HepG2 (cell line): ENCODE measurements around the gene TFAP2E. TPM values are rescaled to one million over a fixed set of nuclear protein-coding genes. Genes with fewer than 3 reads are reported as not detected.

Experiments used
- BHLHE40 ChIP-seq: IDR thresholded peaks from 2 replicates; pipeline ENCODE4 v1.6.1; 2011; ENCODE audit warnings: low read length, improper control_type of control experiment
- GFI1 ChIP-seq: sonication (generic); formaldehyde crosslinking; IDR thresholded peaks from 2 replicates; pipeline ENCODE4 v1.5.0; 2020; ENCODE audit warnings: missing genetic modification reagents, mild to moderate bottlenecking, borderline replicate concordance
- GPN1 ChIP-seq: sonication (generic); formaldehyde crosslinking; IDR thresholded peaks from 2 replicates; pipeline ENCODE4 v1.5.1; 2020; ENCODE audit warnings: missing genetic modification reagents, borderline replicate concordance
- HNF4A ChIP-seq: sonication (generic); formaldehyde crosslinking; IDR thresholded peaks from 2 replicates; pipeline ENCODE4 v1.4.0; 2020; ENCODE audit warnings: missing genetic modification reagents
- IRF2 ChIP-seq: IDR thresholded peaks from 2 replicates; pipeline ENCODE4 v1.6.1; 2018; ENCODE audit warnings: missing genetic modification reagents, missing compliant biosample characterization
- NFRKB ChIP-seq: fragments of 450-650 bp; IDR thresholded peaks from 2 replicates; pipeline ENCODE4 v1.6.1; 2017
- PCBP2 ChIP-seq: fragments of 200-400 bp; formaldehyde crosslinking; optimal IDR thresholded peaks from 2 replicates; pipeline ENCODE3; 2018; ENCODE audit warnings: low read length, low read depth; ENCODE audit not compliant: poor library complexity, severe bottlenecking
- SMC3 ChIP-seq: IDR thresholded peaks from 2 replicates; pipeline ENCODE4 v1.6.1; 2011; ENCODE audit warnings: low read length, improper control_type of control experiment
- SRF ChIP-seq: IDR thresholded peaks from 2 replicates; pipeline ENCODE4 v1.6.1; 2011; ENCODE audit warnings: mild to moderate bottlenecking, low read depth, low read length, moderate library complexity
- TP53 ChIP-seq: sonication (generic); formaldehyde crosslinking; conservative IDR thresholded peaks from 2 replicates; pipeline ENCODE4 v1.4.0; 2020; ENCODE audit warnings: missing genetic modification reagents
- ZNF10 ChIP-seq: sonication (generic); formaldehyde crosslinking; IDR thresholded peaks from 2 replicates; pipeline ENCODE4 v1.4.0; 2020; ENCODE audit warnings: mild to moderate bottlenecking, low read depth, missing genetic modification reagents, borderline replicate concordance
- ZNF564 ChIP-seq: sonication (generic); formaldehyde crosslinking; IDR thresholded peaks from 2 replicates; pipeline ENCODE4 v1.8.1; 2023; ENCODE audit warnings: mild to moderate bottlenecking, missing genetic modification reagents
- ZNF605 ChIP-seq: sonication (generic); formaldehyde crosslinking; IDR thresholded peaks from 2 replicates; pipeline ENCODE4 v1.8.0; 2022; ENCODE audit warnings: mild to moderate bottlenecking, missing genetic modification reagents
- ZNF615 ChIP-seq: sonication (generic); formaldehyde crosslinking; IDR thresholded peaks from 2 replicates; pipeline ENCODE4 v1.5.0; 2020; ENCODE audit warnings: mild to moderate bottlenecking, missing genetic modification reagents, borderline replicate concordance
- polyA plus RNA-seq, 8 experiments: library from polyadenylated mRNA; depleted of rRNA in 3 of 8; stranded (reverse) in 7 of 8; unstranded in 1 of 8; fragments of >200 nt; fragmentation: Illumina TruSeq in 4 of 8; extraction: Trizol in 4 of 8; gene quantifications; 2 replicates each; pipeline versions ENCODE4 v1.2.1 to v1.2.3, GENCODE V29; 2011 to 2016; ENCODE audit warnings: low read depth in 4 of 8, missing spikeins in 1 of 8, mixed read lengths in 1 of 8; ENCODE audit not compliant: insufficient read depth in 1 of 8
- total RNA-seq, 5 experiments: library from RNA; depleted of rRNA; stranded (reverse); fragments of >200 nt; fragmentation: Illumina TruSeq; extraction: Trizol; gene quantifications; 2 replicates each; pipeline ENCODE4 v1.2.3, GENCODE V29; 2016; ENCODE audit warnings: low read depth in 1 of 5
- TF ChIP-seq, protein P1 (sequence below): sonication (generic); formaldehyde crosslinking; IDR thresholded peaks from 2 replicates; pipeline ENCODE4 v1.4.0; 2020; ENCODE audit warnings: mild to moderate bottlenecking, missing genetic modification reagents
- TF ChIP-seq, protein P2 (sequence below): sonication (generic); formaldehyde crosslinking; conservative IDR thresholded peaks from 2 replicates; pipeline ENCODE4 v1.8.0; 2022; ENCODE audit warnings: mild to moderate bottlenecking, moderate library complexity, missing genetic modification reagents
- TF ChIP-seq, protein P3 (sequence below): sonication (generic); formaldehyde crosslinking; IDR thresholded peaks from 2 replicates; pipeline ENCODE4 v1.8.0; 2022; ENCODE audit warnings: mild to moderate bottlenecking, missing genetic modification reagents, borderline replicate concordance
- TF ChIP-seq, protein P4 (sequence below): sonication (generic); formaldehyde crosslinking; IDR thresholded peaks from 2 replicates; pipeline ENCODE4 v1.5.0; 2020; ENCODE audit warnings: mild to moderate bottlenecking, missing genetic modification reagents, borderline replicate concordance
- TF ChIP-seq, protein P5 (sequence below): sonication (generic); formaldehyde crosslinking; IDR thresholded peaks from 2 replicates; pipeline ENCODE4 v1.5.0; 2020; ENCODE audit warnings: missing genetic modification reagents, mild to moderate bottlenecking, borderline replicate concordance

The TFAP2E gene
- total and polyA plus RNA-seq, 2 of the 13 experiments (the other 11 are each of a cell fraction or from before 2014, with no cell fraction given) = 0.31 to 0.41 TPM

DNA sequence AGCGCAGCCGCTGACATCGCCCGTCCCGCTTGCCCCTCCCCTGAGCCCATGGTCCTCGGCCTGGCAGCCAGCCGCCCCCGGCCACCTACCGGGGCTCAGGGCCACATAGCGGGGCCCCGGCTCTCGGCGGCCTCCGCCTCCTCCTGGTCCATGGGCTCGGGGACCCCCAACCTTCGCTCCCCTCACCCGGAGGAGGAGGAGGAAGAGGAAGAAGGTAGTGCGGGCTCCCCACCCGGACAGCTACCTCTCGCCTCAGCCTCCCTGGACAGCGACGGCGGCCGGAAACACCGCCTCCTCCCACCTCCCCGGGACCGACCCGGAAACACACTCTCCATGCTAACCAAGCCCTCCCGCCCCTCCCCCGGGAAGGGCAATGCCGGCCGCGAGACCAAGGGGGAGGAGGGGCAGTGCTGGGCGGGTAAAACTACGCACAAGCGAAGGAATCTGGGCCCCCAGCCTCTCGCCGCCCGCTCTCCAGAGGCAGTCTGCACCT is 15.9 kb upstream of the TFAP2E start, which contains the start of gene KIAA0319L (continued):
- TF ChIP-seq, protein P1, sequence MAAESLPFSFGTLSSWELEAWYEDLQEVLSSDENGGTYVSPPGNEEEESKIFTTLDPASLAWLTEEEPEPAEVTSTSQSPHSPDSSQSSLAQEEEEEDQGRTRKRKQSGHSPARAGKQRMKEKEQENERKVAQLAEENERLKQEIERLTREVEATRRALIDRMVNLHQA (CRISPR knock-in tag) = no peak
- TF ChIP-seq ZNF605 (CRISPR knock-in tag) (0 out of 2 replicates have a peak, but pooled peaks have one; percentile 52), ZNF564 (CRISPR knock-in tag) (no peak), SRF (no peak), GPN1 (no peak), GFI1 (CRISPR knock-in tag) (no peak), HNF4A (no peak), NFRKB (no peak), SMC3 (no peak), ZNF615 (0 out of 2 replicates have a peak, but pooled peaks have one; percentile 93), TP53 (CRISPR knock-in tag) (no peak), ZNF10 (no peak), IRF2 (CRISPR knock-in tag) (no peak), PCBP2 (no peak), BHLHE40 (no peak)
- TF ChIP-seq, protein P2, sequence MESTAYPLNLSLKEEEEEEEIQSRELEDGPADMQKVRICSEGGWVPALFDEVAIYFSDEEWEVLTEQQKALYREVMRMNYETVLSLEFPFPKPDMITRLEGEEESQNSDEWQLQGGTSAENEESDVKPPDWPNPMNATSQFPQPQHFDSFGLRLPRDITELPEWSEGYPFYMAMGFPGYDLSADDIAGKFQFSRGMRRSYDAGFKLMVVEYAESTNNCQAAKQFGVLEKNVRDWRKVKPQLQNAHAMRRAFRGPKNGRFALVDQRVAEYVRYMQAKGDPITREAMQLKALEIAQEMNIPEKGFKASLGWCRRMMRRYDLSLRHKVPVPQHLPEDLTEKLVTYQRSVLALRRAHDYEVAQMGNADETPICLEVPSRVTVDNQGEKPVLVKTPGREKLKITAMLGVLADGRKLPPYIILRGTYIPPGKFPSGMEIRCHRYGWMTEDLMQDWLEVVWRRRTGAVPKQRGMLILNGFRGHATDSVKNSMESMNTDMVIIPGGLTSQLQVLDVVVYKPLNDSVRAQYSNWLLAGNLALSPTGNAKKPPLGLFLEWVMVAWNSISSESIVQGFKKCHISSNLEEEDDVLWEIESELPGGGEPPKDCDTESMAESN (CRISPR knock-in tag) = 0 out of 2 replicates have a peak, but pooled peaks have one; percentile 38
- TF ChIP-seq, protein P3, sequence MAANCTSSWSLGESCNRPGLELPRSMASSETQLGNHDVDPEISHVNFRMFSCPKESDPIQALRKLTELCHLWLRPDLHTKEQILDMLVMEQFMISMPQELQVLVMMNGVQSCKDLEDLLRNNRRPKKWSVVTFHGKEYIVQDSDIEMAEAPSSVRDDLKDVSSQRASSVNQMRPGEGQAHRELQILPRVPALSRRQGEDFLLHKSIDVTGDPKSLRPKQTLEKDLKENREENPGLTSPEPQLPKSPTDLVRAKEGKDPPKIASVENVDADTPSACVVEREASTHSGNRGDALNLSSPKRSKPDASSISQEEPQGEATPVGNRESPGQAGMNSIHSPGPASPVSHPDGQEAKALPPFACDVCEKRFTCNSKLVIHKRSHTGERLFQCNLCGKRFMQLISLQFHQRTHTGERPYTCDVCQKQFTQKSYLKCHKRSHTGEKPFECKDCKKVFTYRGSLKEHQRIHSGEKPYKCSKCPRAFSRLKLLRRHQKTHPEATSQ (CRISPR knock-in tag) = no peak
- TF ChIP-seq, protein P4, sequence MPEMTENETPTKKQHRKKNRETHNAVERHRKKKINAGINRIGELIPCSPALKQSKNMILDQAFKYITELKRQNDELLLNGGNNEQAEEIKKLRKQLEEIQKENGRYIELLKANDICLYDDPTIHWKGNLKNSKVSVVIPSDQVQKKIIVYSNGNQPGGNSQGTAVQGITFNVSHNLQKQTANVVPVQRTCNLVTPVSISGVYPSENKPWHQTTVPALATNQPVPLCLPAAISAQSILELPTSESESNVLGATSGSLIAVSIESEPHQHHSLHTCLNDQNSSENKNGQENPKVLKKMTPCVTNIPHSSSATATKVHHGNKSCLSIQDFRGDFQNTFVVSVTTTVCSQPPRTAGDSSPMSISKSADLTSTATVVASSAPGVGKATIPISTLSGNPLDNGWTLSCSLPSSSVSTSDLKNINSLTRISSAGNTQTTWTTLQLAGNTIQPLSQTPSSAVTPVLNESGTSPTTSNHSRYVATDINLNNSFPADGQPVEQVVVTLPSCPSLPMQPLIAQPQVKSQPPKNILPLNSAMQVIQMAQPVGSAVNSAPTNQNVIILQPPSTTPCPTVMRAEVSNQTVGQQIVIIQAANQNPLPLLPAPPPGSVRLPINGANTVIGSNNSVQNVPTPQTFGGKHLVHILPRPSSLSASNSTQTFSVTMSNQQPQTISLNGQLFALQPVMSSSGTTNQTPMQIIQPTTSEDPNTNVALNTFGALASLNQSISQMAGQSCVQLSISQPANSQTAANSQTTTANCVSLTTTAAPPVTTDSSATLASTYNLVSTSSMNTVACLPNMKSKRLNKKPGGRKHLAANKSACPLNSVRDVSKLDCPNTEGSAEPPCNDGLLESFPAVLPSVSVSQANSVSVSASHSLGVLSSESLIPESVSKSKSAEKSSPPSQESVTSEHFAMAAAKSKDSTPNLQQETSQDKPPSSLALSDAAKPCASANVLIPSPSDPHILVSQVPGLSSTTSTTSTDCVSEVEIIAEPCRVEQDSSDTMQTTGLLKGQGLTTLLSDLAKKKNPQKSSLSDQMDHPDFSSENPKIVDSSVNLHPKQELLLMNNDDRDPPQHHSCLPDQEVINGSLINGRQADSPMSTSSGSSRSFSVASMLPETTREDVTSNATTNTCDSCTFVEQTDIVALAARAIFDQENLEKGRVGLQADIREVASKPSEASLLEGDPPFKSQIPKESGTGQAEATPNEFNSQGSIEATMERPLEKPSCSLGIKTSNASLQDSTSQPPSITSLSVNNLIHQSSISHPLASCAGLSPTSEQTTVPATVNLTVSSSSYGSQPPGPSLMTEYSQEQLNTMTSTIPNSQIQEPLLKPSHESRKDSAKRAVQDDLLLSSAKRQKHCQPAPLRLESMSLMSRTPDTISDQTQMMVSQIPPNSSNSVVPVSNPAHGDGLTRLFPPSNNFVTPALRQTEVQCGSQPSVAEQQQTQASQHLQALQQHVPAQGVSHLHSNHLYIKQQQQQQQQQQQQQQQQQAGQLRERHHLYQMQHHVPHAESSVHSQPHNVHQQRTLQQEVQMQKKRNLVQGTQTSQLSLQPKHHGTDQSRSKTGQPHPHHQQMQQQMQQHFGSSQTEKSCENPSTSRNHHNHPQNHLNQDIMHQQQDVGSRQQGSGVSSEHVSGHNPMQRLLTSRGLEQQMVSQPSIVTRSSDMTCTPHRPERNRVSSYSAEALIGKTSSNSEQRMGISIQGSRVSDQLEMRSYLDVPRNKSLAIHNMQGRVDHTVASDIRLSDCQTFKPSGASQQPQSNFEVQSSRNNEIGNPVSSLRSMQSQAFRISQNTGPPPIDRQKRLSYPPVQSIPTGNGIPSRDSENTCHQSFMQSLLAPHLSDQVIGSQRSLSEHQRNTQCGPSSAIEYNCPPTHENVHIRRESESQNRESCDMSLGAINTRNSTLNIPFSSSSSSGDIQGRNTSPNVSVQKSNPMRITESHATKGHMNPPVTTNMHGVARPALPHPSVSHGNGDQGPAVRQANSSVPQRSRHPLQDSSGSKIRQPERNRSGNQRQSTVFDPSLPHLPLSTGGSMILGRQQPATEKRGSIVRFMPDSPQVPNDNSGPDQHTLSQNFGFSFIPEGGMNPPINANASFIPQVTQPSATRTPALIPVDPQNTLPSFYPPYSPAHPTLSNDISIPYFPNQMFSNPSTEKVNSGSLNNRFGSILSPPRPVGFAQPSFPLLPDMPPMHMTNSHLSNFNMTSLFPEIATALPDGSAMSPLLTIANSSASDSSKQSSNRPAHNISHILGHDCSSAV (CRISPR knock-in tag) = no peak; the same call in 1 of the 2 replicates
- TF ChIP-seq, protein P5, sequence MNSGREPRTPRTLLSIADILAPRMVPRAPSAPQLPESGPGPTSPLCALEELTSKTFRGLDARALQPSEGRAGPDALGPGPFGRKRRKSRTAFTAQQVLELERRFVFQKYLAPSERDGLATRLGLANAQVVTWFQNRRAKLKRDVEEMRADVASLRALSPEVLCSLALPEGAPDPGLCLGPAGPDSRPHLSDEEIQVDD (CRISPR knock-in tag) = no peak
